ENCODE results near the gene GPR65. TPM values are rescaled to one million over a fixed set of nuclear protein-coding genes. Genes with fewer than 3 reads are reported as not detected.

GPR65 gene
- total and polyA plus RNA-seq, 9 of the 15 experiments (the other 6 are each of a cell fraction or from before 2014, with no cell fraction given) = 0.03 to 0.11 (median 0.04) TPM; not detected in 6

- TF ChIP-seq CTCF (IDR thresholded peaks at IDR 0.05 in 2 of 3, conservative IDR thresholded peaks at IDR 0.05 in 1 of 3; ENCODE audit: insufficient read depth in 2 of 3, low read depth in 1 of 3, low read length in 3 of 3) (peak; percentile 77 to 91 (median 82)), ZNF146 (CRISPR knock-in tag; IDR thresholded peaks at IDR 0.05; ENCODE audit: unreplicated experiment) (no peak), DEAF1 (CRISPR knock-in tag; IDR thresholded peaks at IDR 0.05) (peak; percentile 91), TEAD1 (CRISPR knock-in tag; IDR thresholded peaks at IDR 0.05) (no peak), MEF2D (tag; conservative IDR thresholded peaks at IDR 0.05; ENCODE audit: low read depth) (no peak), BRD4 (IDR thresholded peaks at IDR 0.05) (no peak), MEIS2 (IDR thresholded peaks at IDR 0.05; ENCODE audit: partially characterized antibody) (no peak), CC2D1A (IDR thresholded peaks at IDR 0.05) (0 out of 2 replicates have a peak, but pooled peaks have one; percentile 27), SMC3 (conservative IDR thresholded peaks at IDR 0.05; ENCODE audit: insufficient read depth, low read depth, low read length) (peak; percentile 76), NR2C1 (IDR thresholded peaks at IDR 0.05) (no peak), NR2C1 (tag; IDR thresholded peaks at IDR 0.05) (no peak), HNRNPL (IDR thresholded peaks at IDR 0.05; ENCODE audit: low read depth, low read length) (no peak), ZNF407 (IDR thresholded peaks at IDR 0.05; ENCODE audit: low read depth) (no peak), BACH1 (tag; IDR thresholded peaks at IDR 0.05) (no peak), ZNF583 (CRISPR knock-in tag; IDR thresholded peaks at IDR 0.05) (no peak)
Observed at GRCh38 chr14:88013750-88014349, 8.9 kb downstream of the GPR65 start (continued).

Measured in K562 (cell line).